K562 (cell line): ENCODE measurements around the gene ISYNA1. TPM values are rescaled to one million over a fixed set of nuclear protein-coding genes. Genes with fewer than 3 reads are reported as not detected.

Source experiments
- ATAC-seq: fragments of 200-7000 bp; cut with Tn5 transposase; 3 replicates; pipeline ENCODE4 v1.9.1; 2020; ENCODE audit warnings: moderate library complexity
- BruUV-seq: library from RNA; stranded (reverse); fragments of 400-500 nt; replicated peaks from 2 replicates; lab custom pipeline; 2021; lab: Mats Ljungman, UMichigan
- CTCF ChIA-PET: fragments of 300-600 bp; formaldehyde crosslinking; extraction: SDS; loops from one replicate; lab custom pipeline; 2021; ENCODE audit warnings: low intra/inter-chr PET ratio; lab: Yijun Ruan, JAX
- POLR2A ChIA-PET: fragments of 300-600, 350-650 bp; sonication (Branson Sonifier 250); formaldehyde crosslinking; extraction: SDS; loops from one replicate; lab custom pipeline; 2021; ENCODE audit warnings: antibody characterized with exemption, inconsistent platforms; lab: Yijun Ruan, JAX
- DNase-seq, 4 experiments: peaks; one replicate each; pipeline versions ENCODE4 v3.0.0 to v3.0.0-alpha.2; 2011 to 2018; ENCODE audit warnings: low spot score in 3 of 4, mixed read lengths in 3 of 4; ENCODE audit errors: extremely low read depth in 1 of 4
- FAIRE-seq: peaks from 2 replicates; lab custom pipeline; 2011; peaks lifted over from hg19 to GRCh38; lab: Jason Lieb, UNC
- H2AFZ ChIP-seq: 2 replicates; pipeline ENCODE4 v1.6.0; 2011; ENCODE audit warnings: low read depth, low read length, control low read depth, inconsistent platforms
- H3K27ac ChIP-seq: fragments of 200-600 bp; 3 replicates; pipeline ENCODE4 v1.8.0; 2011; ENCODE audit warnings: low read depth, mild to moderate bottlenecking, control low read depth, inconsistent platforms, low read length, moderate library complexity, mixed read lengths; ENCODE audit errors: extremely low read depth
- H3K27me3 ChIP-seq, 2 experiments: fragments of 300-600 bp in 1 of 2; 2 replicates in 1 of 2; 3 replicates in 1 of 2; pipeline versions ENCODE4 v1.6.0 to v1.8.0; 2011; ENCODE audit warnings: inconsistent platforms in 2 of 2, low read length in 2 of 2, mild to moderate bottlenecking in 1 of 2, mixed read lengths in 1 of 2, moderate library complexity in 1 of 2; ENCODE audit not compliant: control insufficient read depth in 2 of 2, insufficient read depth in 2 of 2
- H3K36me3 ChIP-seq: fragments of 300-600 bp; 3 replicates; pipeline ENCODE4 v1.8.0; 2011; ENCODE audit warnings: mild to moderate bottlenecking, low read length, inconsistent platforms; ENCODE audit not compliant: control insufficient read depth, insufficient read depth
- H3K4me1 ChIP-seq, 2 experiments: fragments of 200-600 bp in 1 of 2; replicated peaks in 1 of 2; 2 replicates in 1 of 2; 3 replicates in 1 of 2; pipeline versions ENCODE4 v1.5.1 to v1.8.0; 2011; ENCODE audit warnings: inconsistent platforms in 2 of 2, low read length in 2 of 2, mild to moderate bottlenecking in 1 of 2, mixed read lengths in 1 of 2, moderate library complexity in 1 of 2; ENCODE audit not compliant: control insufficient read depth in 2 of 2, insufficient read depth in 2 of 2
- H3K4me2 ChIP-seq: 2 replicates; pipeline ENCODE4 v1.6.1; 2011; ENCODE audit warnings: low read length, control low read depth, inconsistent platforms, mixed read lengths; ENCODE audit not compliant: insufficient read depth
- H3K4me3 ChIP-seq: fragments of 200-600 bp; sonication (generic), shearing (Covaris generic); 2 replicates; pipeline ENCODE4 v1.5.1; 2016; ENCODE audit warnings: control low read depth, inconsistent platforms
- H3K79me2 ChIP-seq: fragments of 200-600 bp; 3 replicates; pipeline ENCODE4 v1.8.0; 2011; ENCODE audit warnings: low read length, inconsistent platforms; ENCODE audit not compliant: control insufficient read depth, insufficient read depth
- H3K9ac ChIP-seq, 2 experiments: 2 replicates each; pipeline versions ENCODE4 v1.6.0 to v1.6.1; 2011; ENCODE audit warnings: low read depth in 2 of 2, low read length in 2 of 2, control low read depth in 1 of 2, inconsistent platforms in 1 of 2, mild to moderate bottlenecking in 1 of 2, mixed read lengths in 1 of 2; ENCODE audit not compliant: insufficient read depth in 1 of 2
- H3K9me1 ChIP-seq: one replicate; pipeline ENCODE4 v1.6.0; 2011; ENCODE audit warnings: inconsistent platforms, mild to moderate bottlenecking, low read length, moderate library complexity; ENCODE audit not compliant: control insufficient read depth, insufficient read depth
- H3K9me3 ChIP-seq: replicated peaks from 2 replicates; pipeline ENCODE4 v1.5.1; 2011; ENCODE audit warnings: low read depth, low read length, inconsistent platforms; ENCODE audit not compliant: control insufficient read depth, insufficient read depth
- H4K20me1 ChIP-seq: replicated peaks from 2 replicates; pipeline ENCODE4 v1.6.1; 2011; ENCODE audit warnings: low read length, inconsistent platforms, mixed read lengths; ENCODE audit not compliant: control insufficient read depth, insufficient read depth
- CBX2 ChIP-seq: fragments of 200-600 bp; sonication (generic); IDR thresholded peaks from one replicate; pipeline ENCODE4 v1.6.1; 2012; ENCODE audit warnings: mild to moderate bottlenecking, low read length, inconsistent platforms; ENCODE audit not compliant: insufficient read depth, poor library complexity, severe bottlenecking
- CHCHD3 ChIP-seq: fragments of 250-450 bp; sonication (Bioruptor Pico); IDR thresholded peaks from 2 replicates; pipeline ENCODE4 v2.1.2; 2022; ENCODE audit warnings: mild to moderate bottlenecking
- EGR1 ChIP-seq: fragments of 450-650 bp; conservative IDR thresholded peaks from 2 replicates; pipeline ENCODE4 v1.6.1; 2017; ENCODE audit warnings: mild to moderate bottlenecking
- ELF2 ChIP-seq: fragments of 250-450 bp; sonication (Bioruptor Pico); IDR thresholded peaks from 2 replicates; pipeline ENCODE4 v1.5.0; 2021; ENCODE audit warnings: mild to moderate bottlenecking
- HDGF ChIP-seq: fragments of 450-650 bp; IDR thresholded peaks from 2 replicates; pipeline ENCODE4 v1.6.1; 2016
- HNRNPL ChIP-seq: fragments of 200-400 bp; formaldehyde crosslinking; IDR thresholded peaks from 2 replicates; pipeline ENCODE4 v1.6.1; 2017; ENCODE audit warnings: low read depth, mild to moderate bottlenecking, low read length
- MTA1 ChIP-seq: fragments of 450-650 bp; IDR thresholded peaks from 2 replicates; pipeline ENCODE4 v1.6.1; 2017; ENCODE audit warnings: borderline replicate concordance
- MTA2 ChIP-seq: fragments of 450-650 bp; IDR thresholded peaks from 2 replicates; pipeline ENCODE4 v1.6.1; 2016; ENCODE audit warnings: low read depth
- SAP30 ChIP-seq: fragments of 200-600 bp; sonication (generic); IDR thresholded peaks from 2 replicates; pipeline ENCODE4 v1.6.1; 2012; ENCODE audit warnings: borderline replicate concordance, low read depth, mild to moderate bottlenecking, moderate library complexity, low read length, control low read depth, inconsistent platforms; ENCODE audit not compliant: insufficient read depth, poor library complexity, severe bottlenecking
- SETDB1 ChIP-seq: IDR thresholded peaks from one replicate; pipeline ENCODE4 v1.6.1; 2012; ENCODE audit warnings: low read length, control low read depth, inconsistent platforms
- SNIP1 ChIP-seq: fragments of 450-650 bp; IDR thresholded peaks from 2 replicates; pipeline ENCODE4 v1.7.1; 2017; ENCODE audit warnings: low read depth, mild to moderate bottlenecking
- SREBF1 ChIP-seq: fragments of 150-350 bp; IDR thresholded peaks from 2 replicates; pipeline ENCODE4 v1.6.1; 2014; ENCODE audit warnings: antibody characterized with exemption, low read depth, low read length, borderline replicate concordance
- SREBF2 ChIP-seq: sonication (generic); formaldehyde crosslinking; IDR thresholded peaks from 2 replicates; pipeline ENCODE4 v1.4.0; 2020; ENCODE audit warnings: mild to moderate bottlenecking, missing genetic modification reagents
- ZNF232 ChIP-seq: sonication (generic); formaldehyde crosslinking; IDR thresholded peaks from 2 replicates; pipeline ENCODE4 v1.8.0; 2022; ENCODE audit warnings: mild to moderate bottlenecking, missing genetic modification reagents
- ZNF274 ChIP-seq: IDR thresholded peaks from 2 replicates; pipeline ENCODE4 v1.6.1; 2011; ENCODE audit warnings: low read depth, mild to moderate bottlenecking, low read length, moderate library complexity, borderline replicate concordance
- ZNF436 ChIP-seq: fragments of 250-450, 450-650 bp; sonication (Bioruptor Pico); formaldehyde crosslinking; IDR thresholded peaks from 2 replicates; pipeline ENCODE4 v1.7.0; 2020; ENCODE audit warnings: mild to moderate bottlenecking
- ZNF707 ChIP-seq: fragments of 250-450 bp; sonication (Bioruptor Pico); conservative IDR thresholded peaks from 2 replicates; pipeline ENCODE4 v1.8.0; 2022; ENCODE audit warnings: inconsistent platforms, mild to moderate bottlenecking, moderate library complexity
- ZNF780A ChIP-seq: fragments of 250-450 bp; sonication (Bioruptor Pico); IDR thresholded peaks from 2 replicates; pipeline ENCODE4 v1.5.0; 2021; ENCODE audit warnings: mild to moderate bottlenecking
- WGBS: fragments of 100-300 bp; shearing (Covaris generic); methylation state at CpG from one replicate; pipeline ENCODE4 v1.1.6; 2016; ENCODE audit warnings: low coverage, mixed read lengths; ENCODE audit not compliant: insufficient coverage; ENCODE audit errors: missing lambda C conversion rate; 5-methylcytosine and 5-hydroxymethylcytosine counted together
- in situ Hi-C: fragments of 300-500 bp; cut with MboI; formaldehyde crosslinking; loops from 4 replicates; pipeline ENCODE4 v1.15.0; 2018; ENCODE audit warnings: inconsistent platforms, mixed read lengths
- intact Hi-C: fragments of 100-400 bp; cut with micrococcal nuclease; formaldehyde crosslinking; loops from 2 replicates; pipeline ENCODE4 v1.14.2; 2022
- polyA plus RNA-seq, 8 experiments: library from polyadenylated mRNA; depleted of rRNA in 4 of 8; stranded (reverse) in 5 of 8; unstranded in 3 of 8; fragments of >200 nt; fragmentation: Nextera tagmentation in 2 of 8; fragmentation: Illumina TruSeq in 1 of 8; extraction: Ambion mirVana in 2 of 8; extraction: Trizol in 1 of 8; gene quantifications; 2 replicates each; pipeline versions ENCODE4 v1.2.1 to v1.2.3, GENCODE V29; 2011 to 2014; ENCODE audit warnings: inconsistent platforms in 1 of 8, missing spikeins in 1 of 8
- total RNA-seq, 7 experiments: library from RNA; depleted of rRNA in 6 of 7; stranded (reverse); fragments of >200 nt in 6 of 7; fragmentation: Illumina TruSeq in 2 of 7; extraction: Trizol in 2 of 7; gene quantifications; 2 replicates each; pipeline versions ENCODE4 v1.2.1 to v1.2.3, GENCODE V29; 2011 to 2021; ENCODE audit warnings: low replicate concordance in 1 of 7
- TF ChIP-seq, protein P1 (sequence below), 3 experiments: fragments of 200-800 bp in 1 of 3; fragments of 250-450 bp in 1 of 3; fragments of 450-650 bp in 1 of 3; sonication (Bioruptor Pico) in 1 of 3; sonication (Bioruptor generic) in 1 of 3; formaldehyde crosslinking in 1 of 3; IDR thresholded peaks; 2 replicates each; pipeline versions ENCODE4 v1.6.1 to v1.8.0; 2016 to 2022; ENCODE audit warnings: mild to moderate bottlenecking in 2 of 3, missing genetic modification characterization in 2 of 3, missing compliant biosample characterization in 1 of 3, moderate library complexity in 1 of 3

Gene ISYNA1
- total and polyA plus RNA-seq, 9 of the 15 experiments (the other 6 are each of a cell fraction or from before 2014, with no cell fraction given), result 21.8 to 460 (median 93.2) TPM

DNA sequence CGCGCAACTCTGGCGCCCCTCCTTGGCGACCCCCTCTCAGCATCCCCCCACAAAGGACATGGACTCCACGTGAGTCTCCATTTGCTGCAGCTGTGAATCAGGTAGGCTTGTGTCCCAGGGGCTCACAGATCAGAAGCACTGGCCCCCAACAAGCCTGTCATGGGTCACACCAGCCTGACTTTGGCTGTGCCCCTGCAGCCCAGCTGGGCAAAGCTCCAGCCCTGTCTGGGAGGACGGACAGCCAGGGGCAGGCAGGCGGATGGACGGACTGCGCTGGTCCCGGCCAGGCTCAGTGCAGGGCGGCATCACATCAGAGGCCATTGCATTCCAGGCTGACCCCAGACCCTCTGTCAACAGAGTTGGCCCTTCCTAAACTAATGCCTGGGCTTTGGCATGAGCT is 28.4 kb upstream of the ISYNA1 start:
- Histone ChIP-seq H3K4me1 (peaks cover 6 to 70% of the 10 kb centered on the region in 2 experiments; a peak in 4 of 5 replicates), H3K79me2 (peaks cover 29% of the 10 kb centered on the region), H3K4me3 (no peak overlapping the region), H3K9me1 (peaks cover 20% of the 10 kb centered on the region), H3K9ac (no peak overlapping the region), H3K9me3 (no peaks in the 10 kb centered on the region), H4K20me1 (peaks cover 41% of the 10 kb centered on the region), H2AFZ (no peak overlapping the region), H3K27ac (no peak overlapping the region), H3K27me3 (no peaks in the 10 kb centered on the region), H3K4me2 (no peak overlapping the region), H3K36me3 (peaks cover 44% of the 10 kb centered on the region; the same call in 2 of the 3 replicates)
- ChIA-PET POLR2A (no interaction called here), CTCF (no interaction called here)
- DNase-seq (no peak), FAIRE-seq (no peak), ATAC-seq (no peak)
- intact Hi-C loops (loop anchor here (5.0 kb wide), 1 partner anchor 211 kb away; no protein-coding TSS in a partner anchor), in situ Hi-C loops (loop anchor here (5.0 kb wide), 1 partner anchor 211 kb away; no protein-coding TSS in a partner anchor)
- WGBS, result 84% methylated on average over 5 of the region's 11 CpGs
- BruUV-seq, result no TSS peak
- no peak for TF ChIP-seq MTA2
- TF ChIP-seq SAP30, result no peak
- TF ChIP-seq, protein P1, sequence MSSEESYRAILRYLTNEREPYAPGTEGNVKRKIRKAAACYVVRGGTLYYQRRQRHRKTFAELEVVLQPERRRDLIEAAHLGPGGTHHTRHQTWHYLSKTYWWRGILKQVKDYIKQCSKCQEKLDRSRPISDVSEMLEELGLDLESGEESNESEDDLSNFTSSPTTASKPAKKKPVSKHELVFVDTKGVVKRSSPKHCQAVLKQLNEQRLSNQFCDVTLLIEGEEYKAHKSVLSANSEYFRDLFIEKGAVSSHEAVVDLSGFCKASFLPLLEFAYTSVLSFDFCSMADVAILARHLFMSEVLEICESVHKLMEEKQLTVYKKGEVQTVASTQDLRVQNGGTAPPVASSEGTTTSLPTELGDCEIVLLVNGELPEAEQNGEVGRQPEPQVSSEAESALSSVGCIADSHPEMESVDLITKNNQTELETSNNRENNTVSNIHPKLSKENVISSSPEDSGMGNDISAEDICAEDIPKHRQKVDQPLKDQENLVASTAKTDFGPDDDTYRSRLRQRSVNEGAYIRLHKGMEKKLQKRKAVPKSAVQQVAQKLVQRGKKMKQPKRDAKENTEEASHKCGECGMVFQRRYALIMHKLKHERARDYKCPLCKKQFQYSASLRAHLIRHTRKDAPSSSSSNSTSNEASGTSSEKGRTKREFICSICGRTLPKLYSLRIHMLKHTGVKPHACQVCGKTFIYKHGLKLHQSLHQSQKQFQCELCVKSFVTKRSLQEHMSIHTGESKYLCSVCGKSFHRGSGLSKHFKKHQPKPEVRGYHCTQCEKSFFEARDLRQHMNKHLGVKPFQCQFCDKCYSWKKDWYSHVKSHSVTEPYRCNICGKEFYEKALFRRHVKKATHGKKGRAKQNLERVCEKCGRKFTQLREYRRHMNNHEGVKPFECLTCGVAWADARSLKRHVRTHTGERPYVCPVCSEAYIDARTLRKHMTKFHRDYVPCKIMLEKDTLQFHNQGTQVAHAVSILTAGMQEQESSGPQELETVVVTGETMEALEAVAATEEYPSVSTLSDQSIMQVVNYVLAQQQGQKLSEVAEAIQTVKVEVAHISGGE (CRISPR knock-in tag; IDR thresholded peaks at IDR 0.05), result no peak
- no peak for TF ChIP-seq ZNF436
- no peak for TF ChIP-seq ZNF232 (CRISPR knock-in tag)
- TF ChIP-seq MTA1, result no peak
- no peak for TF ChIP-seq EGR1
- TF ChIP-seq HNRNPL, result no peak
- no peak for TF ChIP-seq ZNF780A (CRISPR knock-in tag)
- TF ChIP-seq ZNF274, result no peak
- TF ChIP-seq SREBF1, result no peak
- no peak for TF ChIP-seq CHCHD3 (CRISPR knock-in tag)
- TF ChIP-seq ZNF707, result no peak
- no peak for TF ChIP-seq SETDB1
- TF ChIP-seq ELF2, result no peak
- TF ChIP-seq CBX2, result no peak
- TF ChIP-seq SNIP1, result no peak
- TF ChIP-seq HDGF, result no peak
- TF ChIP-seq SREBF2 (CRISPR knock-in tag), result no peak
